GM19395 (cell line): ENCODE measurements around the gene USP10.

Experiments
- ATAC-seq: cut with Tn5 transposase; IDR thresholded peaks from one replicate; pipeline ENCODE4 v1.9.1; 2021; ENCODE audit warnings: mild to moderate bottlenecking, moderate library complexity; ENCODE audit not compliant: unreplicated experiment

The USP10 gene

GRCh38 chr16:84795329-84796053 lies 95.7 kb downstream of the USP10 start:
- no peak for ATAC-seq

DNA sequence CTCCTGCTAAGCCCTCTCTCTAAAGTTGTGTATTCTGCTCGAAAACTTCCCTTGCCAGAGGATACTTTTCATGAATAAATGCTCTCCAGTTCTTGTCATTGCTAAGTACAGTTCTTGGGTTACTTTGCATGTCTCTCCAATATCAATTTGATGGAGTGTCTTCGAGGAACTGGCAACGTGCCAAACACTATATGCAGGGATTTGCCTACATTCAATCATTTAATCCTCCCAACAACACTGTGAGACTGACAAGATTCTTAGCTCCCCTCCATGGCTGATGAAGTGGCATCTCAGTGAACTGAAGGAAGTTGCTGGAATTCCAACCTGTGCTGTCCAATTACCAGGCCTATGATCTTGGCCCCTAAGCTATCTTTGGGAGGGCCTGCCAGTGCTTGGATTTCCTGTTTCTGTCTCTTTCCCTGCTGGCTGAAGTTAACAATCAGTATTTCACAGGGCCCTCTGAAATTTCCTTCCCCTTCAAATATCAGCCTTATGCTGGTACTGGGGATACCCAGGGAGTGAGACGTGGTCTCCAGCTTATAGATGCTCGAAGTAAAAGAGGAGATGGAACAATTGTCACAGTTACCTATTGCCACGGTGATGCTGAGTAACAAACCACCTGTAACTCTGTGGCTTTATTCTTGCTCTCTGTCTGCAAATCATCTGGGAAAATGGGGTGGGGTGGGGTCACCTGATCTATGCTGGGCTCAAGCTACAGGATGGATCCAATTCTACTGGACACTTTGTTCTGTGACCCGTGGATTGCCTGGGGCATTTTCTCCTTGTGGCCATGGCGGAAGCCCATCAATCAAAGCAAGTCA lies 100.6 kb downstream of the USP10 start:
- no peak for ATAC-seq

- ATAC-seq: no peak
Measured at GRCh38 chr16:84803146-84803545, 103.3 kb downstream of the USP10 start.

GRCh38 chr16:84804326-84804725 lies 104.5 kb downstream of the USP10 start:
- no peak for ATAC-seq

DNA sequence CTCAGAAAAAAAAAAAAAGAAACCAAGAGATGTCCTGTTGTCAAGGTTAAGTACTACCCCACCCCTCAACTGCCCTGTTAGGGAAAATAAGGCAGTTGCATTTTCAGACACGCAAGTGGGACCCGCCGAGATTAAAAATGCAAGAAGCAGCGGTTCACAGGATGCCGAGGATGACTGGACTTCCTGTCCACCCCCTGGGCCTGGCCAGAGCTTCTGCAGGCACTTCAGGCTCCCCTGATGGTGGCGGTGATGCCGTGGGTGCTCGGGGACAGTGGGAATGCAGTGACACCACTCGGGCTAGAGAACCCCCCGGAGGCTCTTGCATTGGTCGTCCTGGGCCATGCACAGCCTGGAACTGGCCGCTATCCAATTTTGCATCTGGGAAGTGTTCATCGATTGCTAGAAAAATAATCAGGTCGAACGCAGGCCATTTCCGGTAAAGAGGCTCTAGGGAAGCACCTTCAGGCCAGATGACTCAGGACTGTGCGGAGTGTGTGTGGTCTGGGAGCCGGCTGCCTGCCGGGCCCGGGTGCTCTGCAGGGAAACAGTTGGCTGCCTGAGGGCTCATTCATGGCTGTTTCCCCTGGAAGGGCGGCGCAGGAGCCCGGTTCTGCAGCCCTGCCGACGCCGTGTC lies 106.6 kb downstream of the USP10 start:
- no peak for ATAC-seq

DNA sequence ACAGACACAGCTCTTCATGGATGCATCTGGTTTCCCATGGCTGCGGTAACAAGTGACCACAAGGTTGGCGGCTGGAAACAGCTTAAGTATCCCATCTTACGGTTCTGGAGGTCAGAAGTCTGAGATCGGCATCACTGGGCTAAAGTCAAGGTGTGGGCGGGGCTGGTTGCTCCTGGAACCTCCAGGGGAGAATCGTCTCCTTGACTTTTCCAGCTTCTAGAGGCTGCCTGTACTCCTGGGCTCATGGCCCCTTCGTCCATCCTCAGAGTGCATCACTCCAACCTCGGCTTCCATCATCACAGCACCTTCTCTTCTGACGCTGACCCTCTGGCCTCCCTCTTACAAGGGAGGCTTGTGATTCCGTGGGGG lies 107.1 kb downstream of the USP10 start:
- ATAC-seq: no peak

- no peak for ATAC-seq
Measured at GRCh38 chr16:84807776-84808175, 108.0 kb downstream of the USP10 start.

DNA sequence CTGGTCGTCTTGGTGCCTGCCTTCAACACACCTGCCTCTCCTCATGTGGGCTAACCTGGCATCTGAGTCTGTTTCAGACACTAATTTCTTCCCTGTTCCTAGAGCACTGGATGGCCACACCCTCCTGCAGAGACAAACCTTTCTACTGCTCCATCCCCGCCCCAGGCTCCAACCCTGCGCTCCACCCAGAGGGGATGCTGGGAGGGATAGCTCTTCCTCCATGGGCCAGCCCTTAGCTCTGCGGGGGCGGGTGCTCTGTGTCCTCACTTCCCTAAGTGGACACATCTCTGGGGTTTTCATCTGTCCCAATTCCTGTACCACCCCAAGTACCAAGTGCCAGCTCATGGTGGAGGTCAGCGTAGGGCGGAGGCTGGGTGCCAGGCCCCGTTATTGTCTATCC lies 109.0 kb downstream of the USP10 start:
- ATAC-seq: no peak

GRCh38 chr16:84810518-84811273 lies 110.9 kb downstream of the USP10 start:
- no peak for ATAC-seq

DNA sequence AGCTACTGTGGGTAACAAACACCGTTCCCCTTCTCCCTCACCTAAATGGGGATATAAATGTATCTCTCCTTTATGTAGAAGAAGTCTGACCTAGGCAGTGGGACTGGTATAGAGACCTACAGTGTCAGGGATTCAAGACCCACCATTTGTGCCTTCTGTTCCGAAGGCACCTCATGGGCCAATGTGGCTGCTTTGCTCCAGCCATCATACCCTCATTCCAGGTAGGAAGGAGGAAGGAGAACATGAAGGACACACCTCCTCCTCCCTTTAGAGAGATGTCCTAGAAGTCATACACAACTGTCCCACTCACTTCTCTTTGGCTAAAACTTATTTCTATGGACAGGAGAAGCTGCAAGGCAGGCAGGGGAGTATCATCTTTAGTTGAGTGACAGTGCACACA lies 111.7 kb downstream of the USP10 start:
- ATAC-seq: no peak

- no peak for ATAC-seq
Measured at GRCh38 chr16:84813141-84813934, 113.5 kb downstream of the USP10 start.

- no peak for ATAC-seq
Measured at GRCh38 chr16:84815462-84815861, 115.7 kb downstream of the USP10 start.

DNA sequence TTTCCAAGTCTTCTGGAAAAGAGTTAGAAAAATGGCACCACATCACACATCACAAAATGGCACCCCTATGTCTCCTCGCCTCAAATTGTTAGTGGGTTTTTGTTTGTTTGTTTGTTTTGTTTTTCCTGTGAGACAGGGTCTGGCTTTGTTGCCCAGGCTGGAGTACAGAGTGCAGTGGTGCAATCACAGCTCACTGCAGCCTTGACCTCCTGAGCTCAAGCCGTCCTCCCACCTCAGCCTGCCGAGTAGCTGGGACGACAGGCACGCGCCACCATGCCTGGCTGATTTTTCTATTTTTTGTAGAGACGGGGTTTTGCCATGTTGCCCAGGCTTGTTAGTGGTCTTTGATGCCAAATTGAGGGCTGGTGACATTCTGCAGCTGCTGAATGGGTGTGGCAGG lies 116.2 kb downstream of the USP10 start:
- no peak for ATAC-seq

GRCh38 chr16:84816485-84816884 lies 116.7 kb downstream of the USP10 start:
- no peak for ATAC-seq

GRCh38 chr16:84817206-84817605 lies 117.4 kb downstream of the USP10 start:
- no peak for ATAC-seq

DNA sequence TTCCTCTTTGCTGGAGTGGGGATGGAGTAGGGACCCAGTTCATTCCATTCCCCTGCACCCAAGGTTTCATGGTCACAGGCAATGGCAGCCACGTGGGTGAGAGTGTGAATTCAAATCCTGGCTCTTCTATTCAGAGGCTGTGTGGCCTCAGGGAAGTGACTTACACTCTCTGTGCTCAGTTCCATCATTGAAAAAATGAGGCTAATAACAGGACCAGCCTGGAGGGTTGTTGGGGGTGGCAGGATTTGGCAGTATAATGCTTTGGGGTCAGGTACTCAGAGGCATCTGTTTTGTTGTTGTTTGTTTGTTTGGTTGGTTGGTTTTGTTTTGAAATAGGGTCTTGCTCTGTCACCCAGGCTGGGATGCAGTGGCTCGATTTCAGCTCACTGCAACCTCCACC lies 117.8 kb downstream of the USP10 start:
- ATAC-seq: no peak

- no peak for ATAC-seq
Measured at GRCh38 chr16:84818133-84818532, 118.3 kb downstream of the USP10 start.

DNA sequence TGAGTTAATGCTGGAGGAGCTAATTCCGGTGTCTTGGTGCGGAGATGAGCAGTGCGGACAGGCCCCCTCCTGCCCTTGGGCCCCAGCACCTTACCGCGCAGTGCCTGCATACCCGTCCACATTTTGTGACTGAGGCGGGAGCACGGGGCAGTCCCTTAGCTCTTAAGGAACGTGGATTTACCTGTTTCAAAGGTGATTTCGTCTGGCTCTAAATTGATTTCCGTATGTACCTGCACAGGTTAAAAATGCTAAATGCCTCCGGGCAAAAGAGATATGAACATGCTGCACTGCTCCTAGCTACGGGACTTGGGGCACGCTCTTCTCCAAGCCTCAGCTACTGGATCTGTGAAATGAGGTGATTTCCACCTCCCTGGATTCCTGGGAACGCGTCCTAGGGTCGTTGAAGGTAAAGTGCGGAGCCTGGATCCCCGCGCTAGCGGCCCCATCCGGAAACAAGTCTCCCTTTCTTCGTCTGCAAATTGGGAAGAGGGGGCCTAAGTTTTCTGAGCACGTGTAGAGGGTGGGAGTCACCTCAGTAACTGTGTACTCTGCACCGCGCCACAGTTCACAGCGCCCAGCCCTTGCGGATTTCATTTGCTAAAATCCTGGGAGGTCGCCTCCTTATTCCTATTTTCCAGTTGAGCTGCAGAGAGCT lies 119.3 kb downstream of the USP10 start:
- ATAC-seq: no peak

- ATAC-seq: no peak
Measured at GRCh38 chr16:84819644-84820304, 120.0 kb downstream of the USP10 start, which contains the start of gene CRISPLD2. CRISPLD2 (plus strand) TSS chr16:84819985; CDS start chr16:84838496, 18,511 bp downstream.
